GF-D8 (cell line): Measurements from ENCODE around the gene ANTXRL.
"Not testable (repeated sequence)": the region's sequence is repeated elsewhere in the genome, so short reads cannot be mapped to it uniquely, and the experiment has no call there.

Experiments used
- DNase-seq: peaks from one replicate; lab custom pipeline; 2025; lab: John Stamatoyannopoulos, UW

Gene ANTXRL

DNA sequence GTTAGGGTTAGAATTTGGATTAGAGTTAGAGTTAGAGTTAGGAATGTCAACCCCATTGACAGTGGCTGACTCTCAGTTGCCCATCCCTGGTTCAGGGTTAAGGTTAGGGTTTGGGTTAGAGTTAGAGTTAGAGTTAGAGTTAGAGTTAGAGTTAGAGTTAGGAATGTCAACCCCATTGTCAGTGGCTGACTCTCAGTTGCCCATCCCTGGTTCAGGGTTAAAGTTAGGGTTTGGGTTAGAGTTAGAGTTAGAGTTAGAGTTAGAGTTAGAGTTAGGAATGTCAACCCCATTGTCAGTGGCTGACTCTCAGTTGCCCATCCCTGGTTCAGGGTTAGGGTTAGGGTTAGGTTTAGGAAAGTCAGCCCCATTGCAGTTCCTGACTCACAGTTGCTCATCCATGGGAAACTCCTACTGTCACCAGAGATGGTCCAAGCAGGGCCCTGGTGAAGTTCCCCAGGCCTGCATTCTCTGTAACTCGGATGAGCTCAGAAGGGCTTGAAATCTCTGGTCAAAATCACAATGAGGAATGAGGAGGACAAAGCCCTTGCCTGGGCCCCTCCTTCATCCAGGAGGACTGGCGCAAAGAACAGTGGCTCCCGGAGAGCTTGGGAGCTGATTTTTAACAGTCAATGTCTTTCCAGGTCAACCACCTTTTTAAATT is 8.7 kb downstream of the ANTXRL start:
- DNase-seq, result not testable (repeated sequence)

DNA sequence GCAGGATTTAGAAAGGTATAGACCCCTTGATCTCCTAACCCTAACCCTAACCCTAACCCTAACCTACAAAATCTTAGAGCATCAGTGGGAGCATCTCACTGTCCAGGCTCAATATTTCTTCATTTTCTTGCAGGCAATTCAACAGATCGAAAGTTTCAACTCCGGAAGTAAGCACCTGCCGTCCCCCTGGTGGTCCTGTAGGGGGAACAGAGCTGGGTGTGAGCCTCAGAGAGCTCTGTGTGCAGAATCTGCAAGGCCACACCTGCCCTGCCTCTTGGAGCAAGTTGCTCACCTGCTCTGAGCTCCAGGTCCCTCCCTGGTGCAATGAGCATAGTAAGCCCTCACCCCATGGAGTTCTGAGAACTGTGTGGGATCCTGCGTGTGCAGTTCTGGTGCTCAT is 9.3 kb downstream of the ANTXRL start:
- DNase-seq, result not testable (repeated sequence)

DNA sequence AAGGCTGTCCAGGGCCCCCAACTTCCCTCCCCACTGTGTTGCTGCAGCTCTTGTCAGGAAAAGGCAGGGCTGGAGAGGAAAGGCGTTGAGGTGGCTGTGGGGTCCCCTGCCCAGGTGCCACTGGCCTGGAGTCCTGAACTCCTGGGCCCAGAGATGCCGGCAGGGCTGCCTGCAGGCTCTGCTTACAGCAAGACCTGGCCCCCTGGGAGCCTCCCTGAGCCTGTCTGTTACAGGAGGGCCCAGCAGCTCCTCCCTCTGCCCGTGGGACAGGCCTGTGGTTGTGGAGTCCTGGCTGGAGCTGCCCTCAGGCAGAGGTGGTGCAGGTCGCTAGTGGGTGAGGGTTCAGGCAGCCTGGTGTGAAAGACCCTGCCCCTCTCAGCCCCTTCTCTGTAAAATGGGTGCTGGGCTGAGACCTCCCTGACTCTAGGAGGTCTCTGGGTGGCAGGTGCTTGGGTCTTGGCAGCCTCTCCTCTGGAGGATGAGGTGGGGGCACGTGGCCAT is 9.9 kb downstream of the ANTXRL start:
- DNase-seq, result no peak

DNA sequence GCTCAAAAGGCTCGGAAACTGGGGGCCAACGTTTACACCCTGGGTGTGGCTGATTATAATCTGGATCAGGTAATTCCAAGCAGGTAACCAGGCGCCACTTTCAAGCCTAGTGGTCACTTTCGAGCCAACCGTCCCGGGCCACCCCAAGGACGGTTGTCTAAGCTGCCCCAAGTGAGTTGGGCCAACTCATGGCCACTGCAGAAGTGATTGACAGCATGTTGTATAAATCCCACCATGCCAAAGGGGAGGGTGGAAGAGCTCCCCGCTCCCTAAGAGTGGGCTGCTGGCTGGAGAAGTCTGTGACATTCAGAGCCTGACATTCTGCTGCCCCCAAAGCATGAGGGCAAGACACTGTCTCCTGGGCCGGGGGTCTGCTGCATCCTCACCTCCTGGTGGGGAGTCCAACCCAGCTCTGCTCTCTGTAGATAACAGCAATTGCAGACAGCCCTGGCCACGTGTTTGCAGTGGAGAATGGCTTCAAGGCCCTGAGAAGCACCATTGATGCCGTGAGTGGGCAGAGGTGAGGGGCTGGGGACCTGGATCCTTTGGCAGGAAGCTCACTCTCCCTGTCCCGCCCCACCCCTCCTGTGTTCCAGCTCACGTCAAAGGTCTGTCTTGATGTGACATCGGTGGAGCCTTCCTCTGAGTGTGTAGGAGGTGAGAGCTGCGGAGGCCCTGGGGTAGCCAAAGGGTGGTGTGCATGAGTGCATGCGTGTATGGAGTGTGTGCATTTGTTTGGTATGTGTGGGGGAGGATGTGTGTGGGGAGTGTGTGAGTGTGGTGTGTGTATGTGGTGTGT is 10.8 kb downstream of the ANTXRL start:
- no peak for DNase-seq

DNA sequence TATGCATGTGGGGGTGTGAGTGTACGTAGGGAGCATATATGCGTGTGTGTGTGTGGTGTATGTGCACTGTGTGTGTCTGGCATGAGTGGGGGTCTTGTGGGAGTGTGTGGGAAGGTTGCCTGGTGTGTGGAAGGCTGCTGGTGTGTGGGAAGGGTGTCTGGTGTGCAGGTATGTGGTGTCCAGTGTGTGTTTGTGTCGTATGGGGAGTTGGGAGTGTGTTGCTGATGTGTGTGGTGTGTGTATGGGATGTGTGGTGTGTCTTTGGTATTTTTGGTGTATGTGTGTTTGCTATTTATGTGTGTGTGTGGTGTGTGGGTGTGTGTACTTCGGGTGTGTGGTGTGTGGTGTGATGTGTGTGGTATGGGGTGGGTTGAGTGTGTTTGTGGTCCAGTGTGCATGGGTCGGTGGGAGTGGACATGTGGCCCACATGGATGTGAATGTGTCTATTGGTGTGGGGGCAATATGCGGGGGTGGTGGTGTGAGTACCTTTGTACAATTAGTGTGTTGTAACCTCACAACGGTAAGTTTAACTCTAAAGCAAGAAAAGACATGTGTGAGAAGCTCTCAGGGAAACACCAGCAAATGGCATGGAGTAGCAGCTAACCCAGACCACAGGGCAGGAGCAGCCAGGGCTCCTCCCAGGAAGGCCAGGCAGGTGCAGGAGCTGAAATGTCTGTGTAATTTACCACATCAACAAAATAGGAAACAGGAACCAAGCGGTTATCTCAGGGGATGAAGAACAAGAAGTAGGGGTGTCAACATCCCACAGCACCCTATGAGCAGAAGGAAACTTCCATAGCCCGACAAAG is 11.9 kb downstream of the ANTXRL start:
- DNase-seq, result peak; percentile 72

DNA sequence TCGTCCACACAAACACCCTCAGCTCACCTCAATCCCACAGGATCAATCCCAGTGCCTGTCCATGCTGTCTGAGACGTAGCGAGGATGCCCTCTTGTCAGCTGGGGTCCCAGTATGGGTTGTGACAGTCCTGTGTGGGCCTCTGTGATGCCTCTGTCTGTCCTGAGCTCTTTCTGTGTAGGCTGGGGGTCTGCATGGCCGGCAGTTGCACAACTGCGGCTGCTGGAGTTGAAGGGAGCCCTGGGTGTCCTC is 12.4 kb downstream of the ANTXRL start:
- no peak for DNase-seq

DNA sequence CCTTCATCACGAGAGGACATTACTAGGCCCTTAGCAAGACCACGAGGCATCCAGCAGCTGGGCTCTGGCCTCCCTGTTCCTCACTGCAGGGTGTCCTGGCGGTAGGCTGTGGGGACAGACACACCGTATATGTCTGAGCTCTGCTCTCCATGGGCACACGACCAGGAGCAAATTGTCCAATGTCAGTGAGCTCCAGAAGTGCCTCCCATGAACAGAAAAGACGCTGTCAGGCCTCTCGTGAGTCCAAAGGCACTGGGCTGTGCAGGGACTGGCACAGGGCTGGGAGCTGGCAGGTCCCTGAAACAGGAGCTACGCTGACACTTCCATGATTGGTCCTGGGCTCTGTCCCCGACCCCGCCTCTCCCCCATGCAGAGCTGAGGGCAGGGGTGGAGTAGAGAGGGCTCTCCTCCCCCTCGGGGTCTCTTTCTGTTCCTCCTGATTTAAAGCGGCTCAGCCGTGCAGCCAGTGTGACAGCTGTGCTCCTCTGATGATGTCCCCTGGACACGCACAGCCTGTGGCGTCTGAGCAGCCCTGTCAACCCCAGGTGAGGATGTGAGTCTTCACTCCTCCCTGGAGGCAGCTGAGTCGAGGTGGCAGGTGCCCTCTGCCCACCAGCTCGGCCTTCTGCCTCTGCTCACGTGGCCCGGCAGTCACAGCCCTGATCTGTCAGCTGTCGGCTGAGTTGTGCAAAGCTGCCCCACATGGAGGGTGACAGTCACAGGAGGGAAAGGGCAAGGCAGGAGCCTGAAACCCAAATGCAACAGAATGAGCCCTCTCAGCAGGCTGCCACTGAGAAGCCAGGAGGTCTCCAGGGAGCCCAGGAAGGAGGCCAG is 13.0 kb downstream of the ANTXRL start:
- DNase-seq, result no peak

DNA sequence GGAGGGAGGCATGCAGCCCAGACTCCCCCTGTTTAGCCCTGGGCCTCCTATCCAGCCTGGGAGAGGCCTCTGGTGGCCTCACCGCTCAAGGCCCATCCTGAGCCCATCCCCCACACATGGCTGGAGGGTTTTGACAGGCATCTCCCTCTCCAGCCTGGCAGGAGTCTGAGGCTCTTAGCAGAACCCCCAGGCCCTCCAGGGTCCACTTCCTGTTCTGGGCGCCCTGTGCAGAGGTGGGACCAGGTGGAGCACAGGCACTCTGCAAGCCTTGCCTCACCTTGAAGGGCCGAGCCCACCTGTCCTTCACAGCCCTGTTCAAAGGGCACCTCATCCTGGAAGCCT is 13.5 kb downstream of the ANTXRL start:
- not testable (repeated sequence) for DNase-seq

DNA sequence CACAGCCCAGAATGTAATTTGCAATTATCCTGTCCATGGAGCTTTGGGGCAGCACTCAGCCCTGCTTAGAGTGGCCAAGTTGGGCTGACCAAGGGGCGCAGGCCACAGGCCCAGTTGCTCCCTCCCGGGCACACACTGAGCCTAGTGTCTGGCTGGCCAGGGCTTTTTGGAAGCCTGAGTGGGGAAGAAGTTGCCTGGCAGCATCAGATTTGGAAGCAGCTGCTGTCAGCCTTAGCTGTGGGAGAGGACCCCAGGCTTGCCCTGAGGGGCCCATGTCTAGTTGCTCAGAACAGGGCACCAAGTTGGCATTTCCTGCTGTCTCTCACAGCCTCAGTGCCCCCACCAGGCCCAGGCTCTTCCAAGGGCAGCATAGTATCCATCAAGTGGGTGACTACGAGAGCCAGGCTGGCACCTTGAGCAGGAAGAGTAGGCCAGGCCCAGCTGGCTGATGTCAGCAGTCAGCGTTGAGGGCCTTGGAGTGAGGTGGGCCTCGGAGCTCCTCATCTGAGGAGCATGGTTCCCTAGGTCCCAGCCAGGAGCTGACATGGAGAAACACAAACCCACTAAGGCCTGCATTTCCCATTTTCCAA is 14.4 kb downstream of the ANTXRL start:
- DNase-seq, result no peak

DNA sequence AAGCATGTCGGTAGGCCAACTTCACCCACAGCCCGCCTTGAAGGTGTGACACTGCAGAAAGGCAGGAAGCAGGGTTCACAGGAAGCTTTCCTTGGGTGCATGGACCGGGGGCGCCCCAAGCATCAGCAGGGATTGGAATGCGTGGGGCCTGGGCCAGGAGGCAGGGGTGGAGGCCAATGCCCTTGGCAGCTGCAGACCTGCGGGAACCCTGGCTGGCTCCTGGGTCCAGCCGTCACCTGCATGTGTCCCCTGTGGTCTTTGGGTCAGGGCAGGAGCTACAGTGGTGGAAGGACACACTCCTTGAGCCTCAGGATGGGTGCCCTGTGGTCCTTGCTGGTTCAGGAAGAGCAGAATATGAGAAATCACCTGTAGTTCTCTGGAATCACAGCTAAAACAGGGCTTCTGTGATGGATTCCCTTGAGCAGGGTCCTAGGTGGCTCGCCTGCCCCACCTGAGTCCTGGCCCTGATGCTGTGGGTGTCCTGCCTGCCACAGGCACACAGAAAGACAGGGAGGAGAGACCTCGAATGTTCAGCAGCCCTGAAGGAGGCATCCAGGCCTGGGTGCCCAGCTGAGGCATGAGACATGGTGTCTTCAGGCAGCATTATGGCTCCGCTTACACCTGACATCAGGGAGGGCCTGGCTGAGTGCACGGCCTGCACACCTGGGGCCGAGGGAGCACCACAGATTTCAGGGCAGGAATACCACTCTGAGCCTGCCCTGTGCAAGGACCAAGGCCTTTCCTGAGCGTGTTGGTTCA is 15.1 kb downstream of the ANTXRL start:
- no peak for DNase-seq

DNA sequence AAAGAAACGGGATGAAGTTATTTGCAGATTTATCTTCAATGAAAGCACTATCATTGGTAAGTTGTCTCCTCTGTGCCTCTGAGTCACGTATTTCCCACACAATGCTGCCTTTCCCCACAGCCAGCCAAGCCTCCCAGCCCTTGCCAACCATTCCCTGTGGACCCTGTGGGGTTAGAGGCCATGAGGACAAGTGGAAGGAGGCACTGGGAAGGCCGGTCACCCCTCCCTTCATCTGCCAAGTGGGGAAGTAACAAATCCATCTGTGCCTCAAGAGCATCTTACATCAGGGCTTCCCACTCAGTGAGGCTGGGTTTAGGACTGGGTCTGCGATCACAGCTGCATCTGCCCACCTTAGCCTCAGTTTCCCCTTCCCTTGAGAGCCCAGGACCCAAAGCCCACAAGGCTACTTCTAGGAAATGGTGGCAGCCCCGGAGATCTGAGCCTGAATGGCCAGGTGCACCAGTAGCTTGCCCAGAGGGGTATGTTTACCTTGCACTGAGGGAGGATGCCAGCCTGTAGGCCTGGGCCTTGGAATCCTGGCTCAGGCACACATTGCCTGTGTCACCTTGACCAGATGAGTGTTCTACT is 16.1 kb downstream of the ANTXRL start:
- DNase-seq, result not testable (repeated sequence)

DNA sequence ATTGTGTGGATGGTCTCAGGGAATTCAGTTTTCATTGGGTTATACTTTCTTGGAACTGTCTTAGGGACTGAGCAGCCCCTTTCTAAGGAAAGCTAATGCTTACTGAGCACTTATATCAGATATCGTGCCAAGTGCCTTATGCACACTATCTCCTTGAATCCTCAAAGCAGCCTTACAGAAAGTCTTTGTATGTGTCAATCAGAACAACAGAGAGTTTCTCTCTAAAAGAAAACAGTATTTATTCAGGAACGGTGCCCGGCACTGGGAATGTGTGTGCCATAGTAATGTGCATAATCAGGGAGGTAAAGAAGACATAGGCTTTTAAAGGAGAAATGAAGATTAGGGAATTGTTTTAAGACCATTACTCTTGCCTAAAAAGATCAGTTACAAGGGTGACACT is 17.3 kb downstream of the ANTXRL start:
- DNase-seq, result no peak

DNA sequence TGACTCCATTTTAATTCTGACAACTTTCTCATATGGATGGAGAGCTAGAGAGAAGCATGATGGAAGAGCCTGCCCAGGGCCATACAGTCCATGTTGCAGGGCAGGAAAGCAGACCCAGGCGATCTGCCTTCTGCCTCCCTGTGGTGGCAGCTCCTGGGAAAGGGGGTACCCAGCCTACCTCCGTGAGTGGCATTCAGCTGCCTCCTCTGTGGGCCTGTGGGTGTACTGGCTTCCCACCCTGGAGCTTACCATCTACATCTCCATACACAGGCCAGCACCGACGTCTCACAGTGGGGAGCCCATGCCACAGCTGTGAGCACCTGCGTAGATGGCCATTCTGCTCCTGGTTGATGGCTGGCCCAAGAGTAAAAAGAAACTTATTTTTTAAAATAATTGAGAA is 17.9 kb downstream of the ANTXRL start:
- not testable (repeated sequence) for DNase-seq

DNA sequence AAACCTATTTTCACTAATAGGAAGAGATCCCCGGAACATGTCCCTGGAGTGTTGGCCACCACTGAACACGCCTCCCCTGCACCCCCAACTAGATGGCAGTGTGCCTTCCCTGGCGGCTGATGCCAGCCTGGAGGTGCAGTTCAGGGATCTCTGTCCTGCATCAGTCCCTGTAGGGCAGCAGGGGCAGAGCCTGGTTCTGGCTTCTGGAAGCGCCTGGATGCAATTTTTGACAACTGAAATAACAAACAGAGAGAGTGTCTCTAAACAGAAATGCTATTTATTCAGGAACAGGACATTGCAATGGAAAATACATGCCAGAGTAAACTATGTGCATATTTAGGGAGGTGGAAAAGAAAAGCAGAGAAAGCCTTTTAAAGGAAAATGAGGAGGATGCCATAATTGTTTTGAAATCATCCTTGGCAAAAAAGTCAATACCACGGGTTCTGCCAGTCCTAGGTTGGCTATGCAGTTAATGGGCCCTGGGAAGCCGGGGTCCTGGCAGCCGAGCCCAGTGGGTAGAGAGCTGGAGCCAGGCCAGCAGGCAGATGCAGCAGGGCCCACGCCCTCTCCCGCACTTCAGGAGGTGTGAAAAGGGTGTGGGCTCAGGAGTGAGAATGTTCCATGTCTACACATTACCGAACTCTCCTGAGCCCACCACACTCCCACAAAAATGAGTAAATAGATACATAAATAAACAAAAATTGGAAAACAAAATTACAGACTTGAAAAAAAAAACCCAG is 18.5 kb downstream of the ANTXRL start:
- DNase-seq, result no peak

DNA sequence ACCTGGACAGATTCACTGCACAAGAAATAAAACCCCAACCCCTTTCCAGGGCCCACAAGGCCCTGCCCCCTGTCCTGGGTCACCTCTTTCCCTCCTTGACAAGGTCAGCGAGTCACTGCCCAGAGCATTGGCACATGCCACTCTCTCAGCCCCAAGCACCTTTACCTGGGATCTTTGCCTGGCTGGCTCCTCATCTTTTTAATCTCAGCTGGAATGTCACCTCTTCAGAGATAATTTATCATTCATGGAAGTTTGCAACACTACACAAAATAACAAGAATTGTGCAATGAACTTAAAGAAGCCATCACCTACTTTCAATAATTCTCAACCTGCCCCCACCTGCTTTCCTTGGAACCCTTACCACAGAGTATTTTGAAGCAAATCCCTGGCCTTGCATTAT is 19.2 kb downstream of the ANTXRL start:
- DNase-seq, result no peak

DNA sequence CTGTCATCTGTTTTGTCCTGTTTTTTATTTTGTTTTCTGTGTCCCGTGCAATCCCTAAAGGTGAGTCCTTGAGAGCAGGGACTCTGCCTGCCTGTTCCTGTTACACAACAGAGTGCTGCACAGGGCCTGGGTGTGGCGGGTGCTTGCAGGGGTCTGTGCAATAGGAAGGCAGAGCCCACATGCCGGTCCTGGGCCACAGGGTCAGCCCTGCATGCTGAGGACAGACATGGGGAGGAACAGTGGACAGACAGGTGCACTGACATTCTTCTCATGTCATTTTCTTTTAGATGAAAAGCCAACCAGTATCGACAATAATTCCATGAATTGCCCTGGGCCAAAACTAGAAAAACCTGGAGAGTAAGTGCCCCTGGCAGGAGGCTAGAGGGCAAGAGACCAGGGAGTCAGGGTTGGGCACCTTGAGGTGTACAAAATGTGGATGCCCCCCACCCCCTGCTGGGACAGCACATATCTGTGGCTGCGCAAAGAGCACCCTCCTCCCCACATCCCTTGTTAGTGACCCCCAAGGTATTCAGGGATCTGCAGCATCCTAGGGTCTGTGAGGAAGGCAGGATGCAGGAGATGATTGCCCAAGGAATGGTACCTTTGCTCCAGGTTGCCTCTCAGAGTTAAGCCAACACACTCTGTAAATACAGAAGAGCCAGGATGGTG is 19.9 kb downstream of the ANTXRL start:
- no peak for DNase-seq

DNA sequence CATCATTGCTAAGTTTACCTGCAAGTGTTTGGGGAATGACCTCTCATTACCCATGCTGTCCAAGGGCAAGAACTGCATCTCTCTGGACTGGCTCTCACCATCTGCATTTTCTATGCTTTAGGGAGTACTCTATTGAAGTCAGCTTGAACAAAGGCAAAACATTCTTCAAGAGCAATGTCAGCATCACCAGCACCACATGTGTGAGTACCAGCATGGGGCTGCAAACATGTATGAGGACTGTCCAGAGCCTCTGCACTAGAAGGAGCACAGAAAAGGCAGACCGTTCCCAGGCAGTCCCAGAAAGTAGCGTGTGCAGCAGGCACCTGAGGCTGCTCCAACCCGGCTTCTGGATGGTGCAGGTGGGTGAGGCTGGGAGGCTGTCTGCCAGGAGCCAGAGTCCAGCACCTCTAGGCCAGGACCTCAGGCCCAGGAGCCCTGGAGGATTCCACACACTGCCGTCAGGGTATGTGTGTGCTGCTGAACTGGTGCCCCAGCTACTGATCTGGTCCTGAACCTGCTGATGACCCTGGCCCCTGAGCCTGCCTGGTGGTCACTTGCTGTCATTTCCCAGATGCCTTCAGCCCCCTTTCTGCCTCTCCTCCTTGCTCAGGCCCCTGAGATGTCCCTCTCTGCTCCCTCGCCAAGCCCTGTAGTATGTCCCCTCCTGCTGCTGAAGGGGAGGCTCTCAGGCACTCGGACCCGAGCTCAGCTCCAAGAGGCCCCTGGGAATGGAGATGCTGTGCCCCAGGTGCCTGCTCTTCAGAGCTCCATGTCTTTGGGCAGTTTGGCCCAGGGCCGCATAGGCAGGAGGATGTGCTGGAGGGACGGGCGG is 20.7 kb downstream of the ANTXRL start:
- DNase-seq, result no peak

DNA sequence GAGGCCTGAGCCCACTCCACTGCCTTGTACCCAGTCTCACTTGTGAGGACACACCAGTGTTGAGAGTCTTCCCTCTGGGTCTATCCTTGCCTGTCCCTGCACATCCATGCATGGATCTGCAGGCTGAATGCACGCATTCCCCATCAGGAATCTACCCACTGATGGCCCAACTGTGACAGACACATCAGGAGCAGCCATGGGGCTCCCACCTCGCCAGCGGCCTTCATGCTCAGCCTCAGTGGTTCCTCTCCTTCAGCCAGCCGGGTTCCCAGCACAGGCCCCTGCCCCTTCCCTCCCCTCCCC is 21.3 kb downstream of the ANTXRL start:
- DNase-seq, result no peak
